HCT116 (cell line): Measurements from ENCODE around the gene PHOX2A. TPM values are rescaled to one million over a fixed set of nuclear protein-coding genes. Genes with fewer than 3 reads are reported as not detected.

Experiments used
- ATAC-seq: fragments of 200-7000 bp; cut with Tn5 transposase; 2 replicates; pipeline ENCODE4 v1.9.1; 2020; ENCODE audit warnings: mild to moderate bottlenecking, moderate library complexity
- BruUV-seq: library from RNA; stranded (reverse); fragments of 400-500 nt; replicated peaks from 2 replicates; lab custom pipeline; 2021; lab: Mats Ljungman, UMichigan
- CTCF ChIA-PET: fragments of 300-600 bp; sonication (Branson Sonifier 250); formaldehyde crosslinking; loops from one replicate; lab custom pipeline; 2021; ENCODE audit warnings: antibody characterized with exemption; lab: Charles Lee
- POLR2A ChIA-PET: fragments of 300-600, 350-600 bp; sonication (Branson Sonifier 250); formaldehyde crosslinking; loops from one replicate; lab custom pipeline; 2021; ENCODE audit warnings: antibody characterized with exemption; lab: Charles Lee
- RAD21 ChIA-PET, 2 experiments: fragments of 300-600 bp; sonication (Branson Sonifier 250); formaldehyde crosslinking; loops; one replicate each; lab custom pipeline; 2023; ENCODE audit warnings: low total read pairs in 2 of 2; ENCODE audit not compliant: uncharacterized antibody in 2 of 2, unreplicated experiment in 2 of 2, low non-redundant PET in 1 of 2; lab: Charles Lee
- DNase-seq: peaks from one replicate; pipeline ENCODE4 v3.0.0-alpha.2; 2010; ENCODE audit warnings: low read depth, low spot score
- H2AFZ ChIP-seq: fragments of 200-600 bp; shearing (Covaris generic), sonication (generic); 2 replicates; pipeline ENCODE4 v1.6.1; 2017; ENCODE audit warnings: low read depth, mixed run types, mixed read lengths, antibody characterized with exemption, low read length; ENCODE audit not compliant: poor library complexity, severe bottlenecking
- H3K27ac ChIP-seq: 2 replicates; pipeline ENCODE4 v1.5.1; 2012; ENCODE audit warnings: low read depth, low read length
- H3K27me3 ChIP-seq: fragments of 200-600 bp; sonication (generic); 2 replicates; pipeline ENCODE4 v1.6.1; 2016; ENCODE audit warnings: mixed run types, low read length, mixed read lengths; ENCODE audit not compliant: insufficient read depth
- H3K36me3 ChIP-seq, 2 experiments: fragments of 200-500 bp in 1 of 2; fragments of 200-600 bp in 1 of 2; sonication (Bioruptor generic) in 1 of 2; sonication (generic) in 1 of 2; 2 replicates each; pipeline versions ENCODE4 v1.5.1 to v1.6.1; 2014 to 2016; ENCODE audit warnings: low read length in 2 of 2, inconsistent platforms in 1 of 2, mixed read lengths in 1 of 2, mixed run types in 1 of 2; ENCODE audit not compliant: insufficient read depth in 2 of 2, control insufficient read depth in 1 of 2
- H3K4me1 ChIP-seq, 2 experiments: fragments of 200-600 bp in 1 of 2; sonication (generic) in 1 of 2; 2 replicates each; pipeline versions ENCODE4 v1.5.1 to v1.6.1; 2012 to 2017; ENCODE audit warnings: low read length in 2 of 2, inconsistent platforms in 1 of 2, mild to moderate bottlenecking in 1 of 2, mixed read lengths in 1 of 2, mixed run types in 1 of 2, moderate library complexity in 1 of 2; ENCODE audit not compliant: insufficient read depth in 2 of 2, control insufficient read depth in 1 of 2
- H3K4me2 ChIP-seq: fragments of 200-600 bp; sonication (generic); 2 replicates; pipeline ENCODE4 v1.6.1; 2017; ENCODE audit warnings: mixed run types, low read length, mixed read lengths
- H3K4me3 ChIP-seq, 2 experiments: fragments of 200-600 bp in 1 of 2; sonication (generic) in 1 of 2; replicated peaks in 1 of 2; 2 replicates each; pipeline ENCODE4 v1.5.1; 2011 to 2016; ENCODE audit warnings: low read length in 2 of 2, control low read depth in 1 of 2, low read depth in 1 of 2, mild to moderate bottlenecking in 1 of 2, mixed read lengths in 1 of 2, mixed run types in 1 of 2
- H3K79me2 ChIP-seq: fragments of 200-600 bp; sonication (generic); 2 replicates; pipeline ENCODE4 v1.6.1; 2017; ENCODE audit warnings: mild to moderate bottlenecking, mixed run types, low read length, moderate library complexity, mixed read lengths; ENCODE audit not compliant: insufficient read depth
- H3K9ac ChIP-seq: fragments of 200-600 bp; sonication (generic); 2 replicates; pipeline ENCODE4 v1.6.1; 2016; ENCODE audit warnings: low read length, mixed read lengths
- H3K9me2 ChIP-seq: fragments of 200-600 bp; sonication (generic), shearing (Covaris generic); 2 replicates; pipeline ENCODE4 v1.6.1; 2017; ENCODE audit warnings: mixed run types, mild to moderate bottlenecking, moderate library complexity; ENCODE audit not compliant: insufficient read depth
- H3K9me3 ChIP-seq, 2 experiments: fragments of 200-500 bp in 1 of 2; fragments of 200-600 bp in 1 of 2; sonication (Bioruptor generic) in 1 of 2; sonication (generic) in 1 of 2; 2 replicates each; pipeline ENCODE4 v1.6.1; 2014 to 2017; ENCODE audit warnings: low read length in 2 of 2, mixed read lengths in 2 of 2, inconsistent platforms in 1 of 2, low read depth in 1 of 2, mild to moderate bottlenecking in 1 of 2, mixed run types in 1 of 2, moderate library complexity in 1 of 2; ENCODE audit not compliant: control insufficient read depth in 1 of 2, insufficient read depth in 1 of 2
- H4K20me1 ChIP-seq: fragments of 200-600 bp; sonication (generic), shearing (Covaris generic); 2 replicates; pipeline ENCODE4 v1.6.1; 2017; ENCODE audit warnings: mixed run types, mild to moderate bottlenecking, moderate library complexity; ENCODE audit not compliant: insufficient read depth
- CEBPB ChIP-seq: IDR thresholded peaks from 2 replicates; pipeline ENCODE4 v1.6.1; 2012; ENCODE audit warnings: low read depth
- EZH2 ChIP-seq: fragments of 200-600 bp; sonication (generic); IDR thresholded peaks from 2 replicates; pipeline ENCODE4 v1.6.1; 2017; ENCODE audit warnings: antibody characterized with exemption, mixed run types
- EZH2phosphoT487 ChIP-seq: fragments of 200-600 bp; IDR thresholded peaks from 2 replicates; pipeline ENCODE4 v1.6.1; 2018; ENCODE audit warnings: antibody characterized with exemption, borderline replicate concordance
- FOSL1 ChIP-seq: IDR thresholded peaks from 2 replicates; pipeline ENCODE4 v1.6.1; 2012; ENCODE audit warnings: low read depth
- JUND ChIP-seq: IDR thresholded peaks from 2 replicates; pipeline ENCODE4 v1.6.1; 2012
- RAD21 ChIP-seq: IDR thresholded peaks from 2 replicates; pipeline ENCODE4 v1.6.1; 2012; ENCODE audit warnings: low read depth, mild to moderate bottlenecking
- SP1 ChIP-seq: IDR thresholded peaks from 2 replicates; pipeline ENCODE4 v1.6.1; 2012; ENCODE audit warnings: low read depth
- YY1 ChIP-seq: IDR thresholded peaks from 2 replicates; pipeline ENCODE4 v1.6.1; 2011; ENCODE audit warnings: low read length, low read depth, moderate library complexity, mild to moderate bottlenecking; ENCODE audit not compliant: insufficient replicate concordance; ENCODE audit errors: extremely low read depth
- ZFX ChIP-seq: fragments of 450-650 bp; IDR thresholded peaks from 2 replicates; pipeline ENCODE4 v1.6.1; 2017
- ZNF274 ChIP-seq: fragments of 200-500 bp; sonication (Bioruptor generic); IDR thresholded peaks from 2 replicates; pipeline ENCODE4 v1.6.1; 2014; ENCODE audit warnings: mild to moderate bottlenecking, low read depth, low read length, inconsistent platforms
- intact Hi-C: fragments of 100-400 bp; cut with micrococcal nuclease; formaldehyde crosslinking; loops from 2 replicates; pipeline ENCODE4 v1.10.0; 2022
- total RNA-seq: library from RNA; stranded (reverse); gene quantifications from one replicate; pipeline ENCODE4 v1.2.1, GENCODE V29; 2021; ENCODE audit not compliant: unreplicated experiment
- TF ChIP-seq, protein P1 (sequence below): IDR thresholded peaks from 2 replicates; pipeline ENCODE4 v1.6.1; 2012
- TF ChIP-seq, protein P2 (sequence below): IDR thresholded peaks from 2 replicates; pipeline ENCODE4 v1.6.1; 2012
- TF ChIP-seq, protein P3 (sequence below): IDR thresholded peaks from 2 replicates; pipeline ENCODE4 v1.6.1; 2011; ENCODE audit warnings: mild to moderate bottlenecking, low read length, moderate library complexity; ENCODE audit not compliant: insufficient replicate concordance; ENCODE audit errors: extremely low read depth
- TF ChIP-seq, protein P4 (sequence below): IDR thresholded peaks from 2 replicates; pipeline ENCODE4 v1.6.1; 2012; ENCODE audit warnings: low read depth

The PHOX2A gene
- total RNA-seq, 1 experiment from 2014 or later: not detected

DNA sequence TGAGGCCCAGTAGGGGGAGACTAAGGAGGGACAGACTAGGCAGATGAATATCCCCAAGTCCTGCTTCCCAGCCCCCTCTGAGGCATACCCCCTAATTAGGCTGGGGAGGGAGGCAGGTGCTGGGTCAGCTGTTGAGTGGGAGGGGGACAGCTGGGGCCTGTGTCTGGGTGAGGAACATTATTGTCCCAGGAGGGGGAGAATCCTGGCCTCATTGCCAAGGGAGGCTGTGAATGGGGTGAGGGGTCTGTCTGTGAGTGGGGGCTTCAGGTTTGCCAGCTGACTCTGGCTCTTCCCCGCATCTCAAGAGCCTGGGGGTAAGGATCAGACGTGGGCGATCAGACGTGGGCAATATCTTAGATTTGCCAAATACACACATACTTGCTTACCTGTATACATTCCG is 17.3 kb downstream of the PHOX2A start:
- no peaks in the 10 kb centered on the region for H3K9me3 ChIP-seq
- ChIA-PET CTCF (interaction anchor here (1.0 to 1.4 kb wide), 3 partner anchors 12 to 205 kb away, joined by 3 to 5 read pairs (median 3); no protein-coding TSS in a partner anchor), RAD21 (no interaction called here), POLR2A (no interaction called here)
- intact Hi-C loops: loop anchor here (10.0 kb wide), 1 partner anchor 208 kb away; the partner anchor contains the start of gene CLPB
- H3K36me3 ChIP-seq: peaks cover 9 to 20% of the 10 kb centered on the region in 2 experiments; a peak in 2 of 4 replicates
- H3K27ac ChIP-seq: no peak overlapping the region
- H2AFZ ChIP-seq: no peak overlapping the region
- DNase-seq: no peak
- H3K4me3 ChIP-seq: no peak overlapping the region
- peaks cover 17 to 32% of the 10 kb centered on the region in 2 experiments for H3K4me1 ChIP-seq
- no peaks in the 10 kb centered on the region for H3K9me2 ChIP-seq
- H3K9ac ChIP-seq: no peak overlapping the region
- H4K20me1 ChIP-seq: no peaks in the 10 kb centered on the region
- H3K27me3 ChIP-seq: no peaks in the 10 kb centered on the region
- no TSS peak for BruUV-seq
- no peak for ATAC-seq
- no peak for TF ChIP-seq RAD21
- no peak for TF ChIP-seq FOSL1
- no peak for TF ChIP-seq ZNF274
- no peak for TF ChIP-seq YY1
- TF ChIP-seq JUND: no peak
- no peak for TF ChIP-seq ZFX
- TF ChIP-seq, protein P1, sequence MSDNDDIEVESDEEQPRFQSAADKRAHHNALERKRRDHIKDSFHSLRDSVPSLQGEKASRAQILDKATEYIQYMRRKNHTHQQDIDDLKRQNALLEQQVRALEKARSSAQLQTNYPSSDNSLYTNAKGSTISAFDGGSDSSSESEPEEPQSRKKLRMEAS: no peak
- no peak for TF ChIP-seq EZH2
- TF ChIP-seq, protein P2, sequence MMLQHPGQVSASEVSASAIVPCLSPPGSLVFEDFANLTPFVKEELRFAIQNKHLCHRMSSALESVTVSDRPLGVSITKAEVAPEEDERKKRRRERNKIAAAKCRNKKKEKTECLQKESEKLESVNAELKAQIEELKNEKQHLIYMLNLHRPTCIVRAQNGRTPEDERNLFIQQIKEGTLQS: no peak
- no peak for TF ChIP-seq EZH2phosphoT487
- TF ChIP-seq, protein P3, sequence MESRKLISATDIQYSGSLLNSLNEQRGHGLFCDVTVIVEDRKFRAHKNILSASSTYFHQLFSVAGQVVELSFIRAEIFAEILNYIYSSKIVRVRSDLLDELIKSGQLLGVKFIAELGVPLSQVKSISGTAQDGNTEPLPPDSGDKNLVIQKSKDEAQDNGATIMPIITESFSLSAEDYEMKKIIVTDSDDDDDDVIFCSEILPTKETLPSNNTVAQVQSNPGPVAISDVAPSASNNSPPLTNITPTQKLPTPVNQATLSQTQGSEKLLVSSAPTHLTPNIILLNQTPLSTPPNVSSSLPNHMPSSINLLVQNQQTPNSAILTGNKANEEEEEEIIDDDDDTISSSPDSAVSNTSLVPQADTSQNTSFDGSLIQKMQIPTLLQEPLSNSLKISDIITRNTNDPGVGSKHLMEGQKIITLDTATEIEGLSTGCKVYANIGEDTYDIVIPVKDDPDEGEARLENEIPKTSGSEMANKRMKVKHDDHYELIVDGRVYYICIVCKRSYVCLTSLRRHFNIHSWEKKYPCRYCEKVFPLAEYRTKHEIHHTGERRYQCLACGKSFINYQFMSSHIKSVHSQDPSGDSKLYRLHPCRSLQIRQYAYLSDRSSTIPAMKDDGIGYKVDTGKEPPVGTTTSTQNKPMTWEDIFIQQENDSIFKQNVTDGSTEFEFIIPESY: no peak
- no peak for TF ChIP-seq SP1
- TF ChIP-seq, protein P4, sequence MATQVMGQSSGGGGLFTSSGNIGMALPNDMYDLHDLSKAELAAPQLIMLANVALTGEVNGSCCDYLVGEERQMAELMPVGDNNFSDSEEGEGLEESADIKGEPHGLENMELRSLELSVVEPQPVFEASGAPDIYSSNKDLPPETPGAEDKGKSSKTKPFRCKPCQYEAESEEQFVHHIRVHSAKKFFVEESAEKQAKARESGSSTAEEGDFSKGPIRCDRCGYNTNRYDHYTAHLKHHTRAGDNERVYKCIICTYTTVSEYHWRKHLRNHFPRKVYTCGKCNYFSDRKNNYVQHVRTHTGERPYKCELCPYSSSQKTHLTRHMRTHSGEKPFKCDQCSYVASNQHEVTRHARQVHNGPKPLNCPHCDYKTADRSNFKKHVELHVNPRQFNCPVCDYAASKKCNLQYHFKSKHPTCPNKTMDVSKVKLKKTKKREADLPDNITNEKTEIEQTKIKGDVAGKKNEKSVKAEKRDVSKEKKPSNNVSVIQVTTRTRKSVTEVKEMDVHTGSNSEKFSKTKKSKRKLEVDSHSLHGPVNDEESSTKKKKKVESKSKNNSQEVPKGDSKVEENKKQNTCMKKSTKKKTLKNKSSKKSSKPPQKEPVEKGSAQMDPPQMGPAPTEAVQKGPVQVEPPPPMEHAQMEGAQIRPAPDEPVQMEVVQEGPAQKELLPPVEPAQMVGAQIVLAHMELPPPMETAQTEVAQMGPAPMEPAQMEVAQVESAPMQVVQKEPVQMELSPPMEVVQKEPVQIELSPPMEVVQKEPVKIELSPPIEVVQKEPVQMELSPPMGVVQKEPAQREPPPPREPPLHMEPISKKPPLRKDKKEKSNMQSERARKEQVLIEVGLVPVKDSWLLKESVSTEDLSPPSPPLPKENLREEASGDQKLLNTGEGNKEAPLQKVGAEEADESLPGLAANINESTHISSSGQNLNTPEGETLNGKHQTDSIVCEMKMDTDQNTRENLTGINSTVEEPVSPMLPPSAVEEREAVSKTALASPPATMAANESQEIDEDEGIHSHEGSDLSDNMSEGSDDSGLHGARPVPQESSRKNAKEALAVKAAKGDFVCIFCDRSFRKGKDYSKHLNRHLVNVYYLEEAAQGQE: no peak
- no peak for TF ChIP-seq CEBPB
- no peak overlapping the region for H3K4me2 ChIP-seq
- H3K79me2 ChIP-seq: peaks cover 10% of the 10 kb centered on the region; the same call in 1 of the 2 replicates
